Mesendoderm (in vitro differentiated cells): Measurements from ENCODE around the gene BRD3OS.

Source experiments
- DNase-seq: peaks from one replicate; pipeline ENCODE4 v3.0.0; 2013
- H2AK5ac ChIP-seq: 2 replicates; pipeline ENCODE4 v1.6.1; 2013; ENCODE audit warnings: low read length, inconsistent platforms
- H2BK120ac ChIP-seq: 2 replicates; pipeline ENCODE4 v1.6.1; 2013; ENCODE audit warnings: low read depth, mild to moderate bottlenecking, low read length, moderate library complexity, mixed read lengths
- H2BK15ac ChIP-seq: replicated peaks from 2 replicates; pipeline ENCODE4 v1.6.1; 2013; ENCODE audit warnings: low read depth, mild to moderate bottlenecking, moderate library complexity
- H2BK5ac ChIP-seq: 2 replicates; pipeline ENCODE4 v1.6.1; 2013; ENCODE audit warnings: low read length, inconsistent platforms
- H3K18ac ChIP-seq: 2 replicates; pipeline ENCODE4 v1.6.1; 2013; ENCODE audit warnings: mild to moderate bottlenecking, low read length, mixed read lengths
- H3K23ac ChIP-seq: one replicate; pipeline ENCODE4 v1.6.1; 2013; ENCODE audit warnings: low read length
- H3K27ac ChIP-seq: 2 replicates; pipeline ENCODE4 v1.5.1; 2013; ENCODE audit warnings: low read depth, mild to moderate bottlenecking, inconsistent platforms, low read length, moderate library complexity
- H3K27me3 ChIP-seq: 2 replicates; pipeline ENCODE4 v1.6.1; 2013; ENCODE audit warnings: low read length, control low read depth, mild to moderate bottlenecking, inconsistent platforms; ENCODE audit not compliant: insufficient read depth, poor library complexity
- H3K36me3 ChIP-seq: 2 replicates; pipeline ENCODE4 v1.6.1; 2013; ENCODE audit warnings: low read length, inconsistent platforms; ENCODE audit not compliant: control insufficient read depth, insufficient read depth
- H3K4ac ChIP-seq: one replicate; pipeline ENCODE4 v1.6.1; 2013; ENCODE audit warnings: low read depth, mild to moderate bottlenecking, low read length, moderate library complexity
- H3K4me1 ChIP-seq: 2 replicates; pipeline ENCODE4 v1.6.1; 2013; ENCODE audit warnings: low read depth, low read length, inconsistent platforms; ENCODE audit not compliant: control insufficient read depth
- H3K4me2 ChIP-seq: 2 replicates; pipeline ENCODE4 v1.6.1; 2013; ENCODE audit warnings: low read length
- H3K4me3 ChIP-seq: 2 replicates; pipeline ENCODE4 v1.5.1; 2013; ENCODE audit warnings: mild to moderate bottlenecking, low read length
- H3K56ac ChIP-seq: one replicate; pipeline ENCODE4 v1.6.1; 2013; ENCODE audit warnings: low read length
- H3K79me1 ChIP-seq: 2 replicates; pipeline ENCODE4 v1.6.1; 2013; ENCODE audit warnings: low read length, inconsistent platforms
- H3K79me2 ChIP-seq: 2 replicates; pipeline ENCODE4 v1.6.1; 2013; ENCODE audit warnings: mild to moderate bottlenecking, low read length; ENCODE audit not compliant: control insufficient read depth, insufficient read depth
- H3K9ac ChIP-seq: 2 replicates; pipeline ENCODE4 v1.6.1; 2013; ENCODE audit warnings: low read length, inconsistent platforms
- H4K5ac ChIP-seq: one replicate; pipeline ENCODE4 v1.6.1; 2013; ENCODE audit warnings: low read length
- H4K8ac ChIP-seq: one replicate; pipeline ENCODE4 v1.6.1; 2013; ENCODE audit warnings: low read depth, mild to moderate bottlenecking, control low read depth, low read length, moderate library complexity
- WGBS: extraction: QIAGEN DNeasy Blood & Tissue Kit; methylation state at CpG from one replicate; pipeline ENCODE4 v1.1.7; 2013; ENCODE audit warnings: low lambda C conversion rate, missing lambda C conversion rate; ENCODE audit not compliant: insufficient coverage; ENCODE audit errors: extremely low coverage; 5-methylcytosine and 5-hydroxymethylcytosine counted together

The BRD3OS gene

DNA sequence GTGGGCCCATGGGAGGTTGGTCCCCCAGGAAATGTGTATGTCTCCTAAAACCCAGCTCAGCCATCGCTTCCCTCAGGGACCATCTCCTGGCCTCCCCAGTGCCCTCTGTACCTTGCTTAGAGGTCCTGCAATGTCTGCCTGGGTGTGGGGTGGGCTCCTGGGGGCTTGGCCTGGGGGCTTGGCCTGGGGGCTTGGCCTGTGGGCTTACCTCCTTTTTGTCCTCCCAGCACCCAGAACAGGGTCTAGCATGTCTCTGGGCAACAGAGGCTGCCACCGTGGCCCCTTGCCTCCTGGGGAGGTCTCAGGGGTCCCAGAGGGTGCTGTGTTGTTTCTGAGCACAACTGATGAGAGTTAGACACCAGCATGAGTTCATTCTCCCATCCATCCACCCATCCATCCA lies 22.5 kb upstream of the BRD3OS start:
- DNase-seq = no peak
- Histone ChIP-seq H4K5ac (no peak overlapping the region), H3K27me3 (no peaks in the 10 kb centered on the region), H4K8ac (no peak overlapping the region), H3K27ac (no peak overlapping the region), H3K79me2 (no peaks in the 10 kb centered on the region), H2AK5ac (no peak overlapping the region), H2BK120ac (no peak overlapping the region), H3K18ac (no peak overlapping the region), H3K9ac (no peak overlapping the region), H3K36me3 (no peaks in the 10 kb centered on the region), H2BK15ac (no peak overlapping the region), H3K4me3 (no peak overlapping the region), H3K23ac (no peak overlapping the region), H3K79me1 (no peaks in the 10 kb centered on the region), H3K4me2 (no peak overlapping the region), H3K4ac (no peak overlapping the region), H3K4me1 (no peaks in the 10 kb centered on the region), H3K56ac (no peak overlapping the region), H2BK5ac (no peak overlapping the region)
- no CpG with 5 or more reads among the region's 2 CpGs for WGBS

DNA sequence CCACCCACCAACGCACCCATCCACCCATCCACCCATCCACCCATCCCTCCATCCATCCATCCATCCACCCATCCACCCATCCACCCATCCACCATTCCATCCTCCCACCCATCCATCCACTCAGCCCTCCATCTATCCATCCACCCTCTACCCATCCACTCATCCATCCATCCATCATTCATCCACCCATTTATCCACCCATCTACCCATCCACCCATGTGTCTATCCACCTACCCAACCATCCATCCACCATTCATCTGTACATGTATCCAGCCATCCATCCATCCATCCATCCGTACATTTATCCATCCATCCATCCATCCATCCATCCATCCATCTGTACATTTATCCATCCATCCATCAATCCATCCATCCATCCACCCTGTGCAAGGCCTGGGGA lies 22.0 kb upstream of the BRD3OS start:
- no peaks in the 10 kb centered on the region for H3K79me2 ChIP-seq

DNA sequence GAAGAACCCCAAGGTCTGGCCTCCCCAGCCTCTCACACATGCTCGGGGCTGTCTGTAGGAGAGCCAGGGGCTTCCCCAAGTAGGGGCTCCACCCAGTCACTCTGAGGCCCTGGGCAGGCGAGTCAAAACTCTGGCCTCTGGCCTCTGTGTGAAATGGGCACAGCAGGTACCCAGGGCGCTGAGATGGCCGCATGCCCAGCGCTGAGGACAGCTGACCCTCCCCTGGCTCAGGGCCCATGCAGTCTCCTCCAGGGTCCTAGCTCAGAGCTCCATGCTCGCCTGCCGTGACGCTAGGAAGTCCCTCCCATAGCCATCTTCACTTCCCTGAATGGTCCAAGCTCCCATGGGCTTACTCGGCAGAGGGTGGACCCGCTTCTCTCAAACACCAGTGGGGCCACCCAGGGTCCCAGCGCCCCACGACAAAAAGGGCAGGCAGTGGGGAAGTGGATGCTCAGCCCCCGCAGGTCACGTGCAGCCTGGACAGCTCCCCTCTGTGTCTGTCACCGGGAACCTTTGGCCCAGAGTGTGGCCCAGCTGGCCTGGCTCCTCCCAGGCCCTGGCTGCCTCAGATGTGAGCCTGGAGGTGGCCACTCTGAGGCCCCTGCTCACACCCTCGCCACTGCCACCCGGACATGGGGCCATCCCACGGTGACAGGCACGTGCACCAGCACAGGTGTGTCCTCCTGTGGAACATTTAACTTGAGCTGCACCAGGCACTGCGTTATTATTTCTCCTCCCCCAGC lies 21.0 kb upstream of the BRD3OS start:
- Histone ChIP-seq H3K79me2 (no peaks in the 10 kb centered on the region), H2BK15ac (no peak overlapping the region), H3K18ac (no peak overlapping the region), H3K4me3 (no peak overlapping the region), H2BK5ac (no peak overlapping the region), H3K79me1 (no peaks in the 10 kb centered on the region), H3K4me2 (no peak overlapping the region), H3K23ac (no peak overlapping the region), H3K27ac (no peak overlapping the region), H3K27me3 (no peaks in the 10 kb centered on the region), H4K5ac (no peak overlapping the region), H2AK5ac (no peak overlapping the region), H4K8ac (no peak overlapping the region), H2BK120ac (no peak overlapping the region), H3K4me1 (no peaks in the 10 kb centered on the region), H3K9ac (no peak overlapping the region), H3K4ac (no peak overlapping the region), H3K56ac (no peak overlapping the region), H3K36me3 (no peaks in the 10 kb centered on the region)
- DNase-seq = no peak
- WGBS = no CpG with 5 or more reads among the region's 20 CpGs

More for the DNA sequence above, 22.0 kb upstream of the BRD3OS start:
- no peak overlapping the region for H3K56ac ChIP-seq
- H3K23ac ChIP-seq = no peak overlapping the region
- H4K8ac ChIP-seq = no peak overlapping the region
- H3K27ac ChIP-seq = no peak overlapping the region
- no peak overlapping the region for H3K4ac ChIP-seq
- no peak overlapping the region for H3K9ac ChIP-seq
- DNase-seq = no peak
- H3K4me1 ChIP-seq = no peaks in the 10 kb centered on the region
- H3K27me3 ChIP-seq = no peaks in the 10 kb centered on the region
- no peak overlapping the region for H2BK5ac ChIP-seq
- H2AK5ac ChIP-seq = no peak overlapping the region
- H3K4me2 ChIP-seq = no peak overlapping the region
- no peak overlapping the region for H2BK120ac ChIP-seq
- no peaks in the 10 kb centered on the region for H3K79me1 ChIP-seq
- no peak overlapping the region for H3K18ac ChIP-seq
- no CpG with 5 or more reads among the region's 2 CpGs for WGBS
- no peak overlapping the region for H2BK15ac ChIP-seq
- no peak overlapping the region for H3K4me3 ChIP-seq
- H3K36me3 ChIP-seq = no peaks in the 10 kb centered on the region
- H4K5ac ChIP-seq = no peak overlapping the region

DNA sequence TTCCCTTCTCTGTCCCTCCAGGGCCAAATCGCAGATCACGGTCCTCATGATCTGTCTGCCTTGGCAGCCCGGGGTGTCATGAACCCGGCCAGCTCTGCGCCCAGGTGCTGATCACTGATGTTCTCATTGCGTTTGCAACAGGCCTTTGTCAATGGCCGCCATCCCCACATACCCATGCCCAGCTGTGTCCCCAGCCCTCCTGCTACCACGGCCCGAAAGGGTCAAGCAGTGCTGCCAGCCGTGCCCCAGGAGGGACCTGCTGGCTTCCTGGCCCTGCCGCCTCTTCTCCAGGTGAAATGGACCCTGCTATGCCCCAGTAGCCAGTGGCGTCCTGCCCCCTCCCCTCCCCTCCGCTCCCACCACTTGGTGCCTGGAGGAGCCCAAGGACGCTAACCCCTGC lies 20.4 kb upstream of the BRD3OS start:
- Histone ChIP-seq H2BK5ac (no peak overlapping the region), H3K4ac (no peak overlapping the region)

DNA sequence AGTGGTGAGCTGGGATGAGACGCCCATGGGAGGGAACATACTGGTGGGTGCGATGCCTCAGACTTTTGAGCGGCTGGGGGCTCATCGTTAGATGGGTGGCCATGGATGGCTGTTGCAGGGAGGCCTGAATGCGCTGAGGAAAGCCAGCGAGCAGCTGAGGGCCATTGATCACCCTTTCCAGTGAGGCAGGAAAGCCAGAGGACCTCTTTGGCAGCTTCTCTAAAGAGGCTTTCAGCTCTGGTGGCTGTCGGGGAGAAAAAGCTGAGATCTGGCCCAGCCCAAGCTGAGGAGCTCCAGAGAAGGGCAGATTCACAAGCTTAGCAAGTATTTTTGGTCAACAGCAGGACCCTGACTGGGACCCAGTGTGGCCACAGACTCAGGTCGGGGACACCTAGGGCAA lies 19.9 kb upstream of the BRD3OS start:
- no peak overlapping the region for H3K56ac ChIP-seq
- WGBS = no CpG with 5 or more reads among the region's 8 CpGs
- H3K36me3 ChIP-seq = no peaks in the 10 kb centered on the region
- H3K4me1 ChIP-seq = no peaks in the 10 kb centered on the region
- no peak overlapping the region for H3K27ac ChIP-seq
- H3K79me2 ChIP-seq = no peaks in the 10 kb centered on the region
- no peak overlapping the region for H2BK120ac ChIP-seq
- H3K18ac ChIP-seq = no peak overlapping the region
- H3K27me3 ChIP-seq = no peaks in the 10 kb centered on the region
- DNase-seq = no peak
- no peak overlapping the region for H3K4me3 ChIP-seq
- no peak overlapping the region for H4K8ac ChIP-seq
- H3K4ac ChIP-seq = no peak overlapping the region
- no peaks in the 10 kb centered on the region for H3K79me1 ChIP-seq
- H2BK5ac ChIP-seq = no peak overlapping the region
- H3K4me2 ChIP-seq = no peak overlapping the region
- H3K9ac ChIP-seq = no peak overlapping the region
- H3K23ac ChIP-seq = no peak overlapping the region
- no peak overlapping the region for H2AK5ac ChIP-seq
- no peak overlapping the region for H4K5ac ChIP-seq
- no peak overlapping the region for H2BK15ac ChIP-seq

More for the DNA sequence above, 20.4 kb upstream of the BRD3OS start:
- no peak overlapping the region for H2BK120ac ChIP-seq
- H3K9ac ChIP-seq = no peak overlapping the region
- H3K79me2 ChIP-seq = no peaks in the 10 kb centered on the region
- no peak overlapping the region for H3K27ac ChIP-seq
- H3K23ac ChIP-seq = no peak overlapping the region
- no peak overlapping the region for H4K5ac ChIP-seq
- no peak overlapping the region for H3K18ac ChIP-seq
- no peaks in the 10 kb centered on the region for H3K79me1 ChIP-seq
- no peaks in the 10 kb centered on the region for H3K4me1 ChIP-seq
- H4K8ac ChIP-seq = no peak overlapping the region
- no peak overlapping the region for H3K56ac ChIP-seq
- no peak for DNase-seq
- WGBS = no CpG with 5 or more reads among the region's 14 CpGs
- H2AK5ac ChIP-seq = no peak overlapping the region
- no peak overlapping the region for H2BK15ac ChIP-seq
- H3K36me3 ChIP-seq = no peaks in the 10 kb centered on the region
- no peaks in the 10 kb centered on the region for H3K27me3 ChIP-seq
- no peak overlapping the region for H3K4me2 ChIP-seq
- no peak overlapping the region for H3K4me3 ChIP-seq

DNA sequence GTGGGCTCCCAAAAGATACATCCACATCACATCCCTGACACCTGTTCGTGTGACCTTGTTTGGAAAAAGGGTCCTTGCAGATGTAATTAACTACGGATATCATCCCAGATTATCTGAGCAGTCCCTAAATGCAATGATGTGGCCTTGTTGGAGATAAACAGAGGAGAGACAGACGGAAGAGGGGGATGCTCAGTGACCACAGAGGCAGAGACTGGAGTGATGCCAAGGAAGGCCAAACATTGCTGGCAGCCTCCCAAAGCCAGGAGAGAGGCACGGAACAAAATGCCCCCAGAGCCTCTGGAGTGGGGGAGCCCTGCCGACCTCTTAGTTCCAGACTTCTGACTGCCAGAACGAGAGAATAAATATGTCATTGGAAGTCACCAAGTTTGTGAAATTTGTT lies 18.1 kb upstream of the BRD3OS start:
- no peak overlapping the region for H3K9ac ChIP-seq
- H3K4me3 ChIP-seq = no peak overlapping the region
- no peak overlapping the region for H3K27ac ChIP-seq
- no peak overlapping the region for H3K4me2 ChIP-seq
- no peak overlapping the region for H2BK15ac ChIP-seq
- DNase-seq = no peak
- H3K79me2 ChIP-seq = no peaks in the 10 kb centered on the region
- no peak overlapping the region for H3K23ac ChIP-seq
- no peaks in the 10 kb centered on the region for H3K27me3 ChIP-seq
- no peak overlapping the region for H2BK5ac ChIP-seq
- no peak overlapping the region for H3K56ac ChIP-seq
- no peak overlapping the region for H2BK120ac ChIP-seq
- H3K18ac ChIP-seq = no peak overlapping the region
- WGBS = no CpG with 5 or more reads among the region's 6 CpGs
- H4K5ac ChIP-seq = no peak overlapping the region
- H3K79me1 ChIP-seq = no peaks in the 10 kb centered on the region
- no peak overlapping the region for H4K8ac ChIP-seq
- no peaks in the 10 kb centered on the region for H3K36me3 ChIP-seq
- no peaks in the 10 kb centered on the region for H3K4me1 ChIP-seq
- no peak overlapping the region for H2AK5ac ChIP-seq
- H3K4ac ChIP-seq = no peak overlapping the region
